Measurements from ENCODE around the gene RYR2.

The RYR2 gene

DNA sequence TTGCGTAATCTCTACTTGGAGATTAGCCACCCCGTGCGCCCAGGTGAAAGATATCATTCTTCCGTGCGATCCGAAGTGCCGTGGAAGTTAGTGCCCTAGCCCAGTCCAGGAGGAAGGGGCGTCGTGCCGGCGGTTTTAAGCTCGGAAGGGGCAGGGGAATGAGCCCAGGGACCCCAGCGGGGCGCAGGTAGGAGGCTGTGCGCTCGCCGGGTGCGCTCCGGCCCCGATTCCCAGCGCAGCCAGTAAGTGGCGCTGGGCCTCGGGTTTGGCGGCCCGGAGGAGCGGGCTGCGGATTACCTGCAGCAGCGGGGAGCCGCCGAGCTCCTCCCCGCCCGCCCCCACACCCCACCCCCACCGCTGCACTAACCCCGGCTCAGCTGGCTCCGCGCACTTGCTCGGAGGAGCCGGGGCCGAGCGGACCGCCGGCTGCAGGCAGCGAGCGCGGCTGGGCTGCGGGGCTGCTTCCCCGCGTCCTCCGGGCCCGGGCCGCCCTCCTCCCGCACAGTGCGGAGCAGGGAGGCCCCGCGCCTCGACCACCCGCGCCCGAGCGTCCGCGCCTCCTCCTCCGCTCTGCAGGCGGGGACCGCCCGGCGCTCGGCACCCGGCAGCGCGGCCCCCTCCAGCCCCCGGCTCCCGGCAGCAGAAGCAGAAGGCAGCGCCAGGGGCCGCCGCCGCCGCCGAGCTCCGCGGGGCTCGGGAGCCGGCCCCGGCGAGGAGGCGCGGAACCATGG, at the start of gene RYR2:
Gene RYR2, plus strand, starts transcription at position 390 of the 731 bp plus-strand sequence. Its CDS starts 338 bp downstream, at position 728.
- no peak for DNase-seq (ENCODE audit: low read depth)

DNA sequence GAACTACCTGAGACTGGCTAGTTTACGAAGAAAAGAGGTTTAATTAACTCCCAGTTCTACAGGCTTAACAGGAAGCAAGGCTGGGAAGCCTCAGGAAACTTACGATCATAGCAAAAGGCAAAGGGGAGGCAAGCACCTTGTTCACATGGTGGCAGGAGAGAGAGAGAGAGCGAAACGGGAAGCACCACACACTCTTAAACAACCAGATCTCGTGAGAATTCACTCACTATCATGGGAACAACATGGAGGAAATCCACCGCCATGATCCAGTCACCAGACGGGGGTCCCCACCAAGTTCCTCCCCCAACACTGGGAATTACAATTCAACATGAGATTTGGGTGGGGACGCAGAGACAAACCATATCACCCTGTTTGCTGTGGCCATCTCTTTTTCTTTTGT, 49.5 kb upstream of the RYR2 start:
- DNase-seq (ENCODE audit: low read depth) = no peak

DNA sequence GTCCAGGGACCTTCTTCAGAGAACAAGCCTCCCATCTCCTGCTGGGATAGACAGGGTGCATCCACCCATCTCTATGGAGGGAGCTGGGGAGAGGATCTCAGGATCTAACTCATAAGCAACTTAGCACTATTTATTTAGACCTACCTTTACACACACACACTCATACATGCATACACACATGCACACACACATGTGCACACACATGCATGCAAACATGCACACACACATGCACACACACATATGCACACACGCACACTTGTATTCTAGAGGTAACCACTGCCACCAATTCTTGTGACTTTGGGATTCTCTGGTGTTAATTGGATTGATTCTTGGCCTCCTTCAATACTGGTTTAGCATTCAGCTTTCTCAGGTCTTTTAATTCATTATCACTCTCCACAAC, 47.5 kb upstream of the RYR2 start:
- no peak for DNase-seq (ENCODE audit: low read depth)

DNA sequence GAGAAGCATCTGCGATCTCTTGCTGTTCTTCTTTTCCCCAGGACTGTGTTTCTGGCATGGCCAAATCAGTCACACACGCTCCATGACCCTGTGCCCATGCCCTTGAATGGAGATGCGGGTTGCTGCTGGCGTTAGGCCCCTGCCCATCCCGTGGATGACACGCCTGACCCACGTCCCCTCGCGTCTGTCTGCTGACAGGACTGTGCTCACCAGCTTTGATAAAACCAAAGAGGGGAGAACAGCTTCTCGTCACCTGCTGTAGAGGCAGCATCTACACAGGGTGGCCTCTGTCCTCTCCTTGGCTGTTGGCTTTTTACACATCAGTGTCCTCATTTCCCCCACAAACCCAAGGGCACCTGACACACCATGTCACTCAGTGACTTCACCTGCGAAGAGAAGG, 44.6 kb upstream of the RYR2 start:
- no peak for DNase-seq (ENCODE audit: low read depth)

DNA sequence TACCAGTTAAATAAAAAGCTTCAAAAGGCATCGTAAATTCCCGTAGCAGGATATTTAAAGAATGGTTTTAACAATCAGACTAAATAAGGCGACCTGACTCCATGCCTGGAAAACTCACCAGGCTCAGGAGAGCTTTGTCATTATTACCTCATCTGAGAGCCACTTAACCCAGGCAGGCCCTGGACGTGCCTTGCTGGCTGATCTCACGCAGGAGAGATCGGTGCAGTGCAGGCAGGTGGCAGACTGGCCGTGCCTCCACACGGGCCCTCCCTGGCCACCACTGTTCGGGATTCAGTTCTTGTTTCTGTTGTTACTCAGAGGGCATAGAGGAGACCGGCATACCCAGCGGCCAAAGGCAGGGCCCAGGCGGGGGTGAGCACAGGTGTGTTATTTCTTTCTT, 44.1 kb upstream of the RYR2 start:
- DNase-seq (ENCODE audit: low read depth) = no peak

DNA sequence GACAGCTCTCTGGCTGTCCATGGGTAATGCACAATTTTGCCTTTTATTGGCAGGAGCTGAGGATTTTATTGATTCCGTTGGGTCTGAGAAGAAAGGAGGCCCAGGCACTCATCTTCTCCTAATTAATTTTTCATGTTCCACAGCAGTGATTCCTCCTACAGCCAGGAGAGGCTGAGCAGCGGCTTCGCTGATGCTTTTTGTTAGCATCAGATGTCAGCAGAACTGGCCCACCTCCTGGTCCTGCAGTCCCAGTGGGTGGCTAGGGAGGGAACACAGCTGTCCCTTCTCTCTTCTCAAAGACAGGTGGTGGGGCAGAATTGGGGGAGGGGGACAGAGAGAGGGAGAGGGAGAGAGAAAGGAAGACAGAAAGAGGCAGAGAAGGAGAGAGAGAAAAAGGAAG, 43.4 kb upstream of the RYR2 start:
- DNase-seq (ENCODE audit: low read depth) = no peak

DNA sequence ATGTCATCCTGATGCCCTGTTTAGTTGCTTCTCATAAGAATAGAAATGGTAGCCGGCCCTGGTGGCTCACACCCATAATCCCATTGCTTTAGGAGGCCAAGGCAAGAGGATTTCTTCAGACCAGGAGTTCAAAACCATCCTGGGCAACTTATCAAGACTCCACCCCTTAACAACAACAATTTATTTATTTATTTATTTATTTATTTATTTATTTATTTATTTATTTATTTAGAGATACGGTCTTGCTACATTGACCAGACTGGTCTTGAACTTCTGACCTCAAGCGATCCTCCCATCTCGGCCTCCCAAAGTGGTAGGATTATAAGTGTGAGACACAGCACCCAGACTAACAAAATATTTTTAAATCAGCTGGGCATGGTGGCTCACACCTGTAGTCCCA, 41.8 kb upstream of the RYR2 start:
- no peak for DNase-seq (ENCODE audit: low read depth)

DNA sequence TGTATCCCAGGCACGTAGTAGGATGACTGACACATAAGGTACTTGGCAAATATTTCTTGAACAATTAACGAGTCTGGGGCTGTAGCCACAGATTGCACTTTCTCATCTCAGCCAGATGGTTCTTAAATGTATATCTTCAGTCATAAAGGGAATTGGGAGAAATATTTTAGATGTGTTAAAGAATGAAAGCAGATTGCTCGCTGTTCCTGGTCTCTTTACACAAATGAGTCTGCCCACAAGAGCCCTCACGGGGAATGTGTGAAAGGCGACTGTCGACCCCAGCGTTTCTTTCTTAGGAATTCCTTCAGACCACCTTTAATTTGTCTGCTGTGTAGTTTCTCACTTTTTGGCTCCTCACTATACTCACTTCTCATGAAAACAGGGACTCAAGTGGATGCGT, 38.5 kb upstream of the RYR2 start:
- DNase-seq (ENCODE audit: low read depth) = no peak

DNA sequence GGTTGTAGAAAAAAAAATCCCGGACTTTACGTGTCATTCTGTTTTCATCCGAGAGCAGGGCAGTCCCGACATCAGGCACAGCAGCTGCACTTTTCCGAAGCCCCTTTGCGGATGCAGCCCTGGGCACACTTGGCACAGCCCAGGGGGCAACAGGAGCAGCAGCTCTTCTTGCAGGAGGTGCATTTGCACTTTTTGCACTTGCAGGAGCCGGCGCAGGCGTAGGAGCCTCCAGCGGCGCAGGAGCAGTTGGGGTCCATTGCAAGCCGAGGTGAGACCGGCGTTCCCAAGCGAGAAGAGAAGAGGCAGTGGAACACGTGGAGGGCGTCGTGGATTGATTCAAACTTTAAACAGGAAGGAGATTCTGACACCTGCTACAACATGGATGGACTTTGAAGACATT, 37.9 kb upstream of the RYR2 start, which contains the start of gene MT1HL1:
Gene MT1HL1, minus strand, starts transcription at position 326 of the 400 bp plus-strand sequence. Its CDS starts 69 bp downstream, at position 257.
- no peak for DNase-seq (ENCODE audit: low read depth)

DNA sequence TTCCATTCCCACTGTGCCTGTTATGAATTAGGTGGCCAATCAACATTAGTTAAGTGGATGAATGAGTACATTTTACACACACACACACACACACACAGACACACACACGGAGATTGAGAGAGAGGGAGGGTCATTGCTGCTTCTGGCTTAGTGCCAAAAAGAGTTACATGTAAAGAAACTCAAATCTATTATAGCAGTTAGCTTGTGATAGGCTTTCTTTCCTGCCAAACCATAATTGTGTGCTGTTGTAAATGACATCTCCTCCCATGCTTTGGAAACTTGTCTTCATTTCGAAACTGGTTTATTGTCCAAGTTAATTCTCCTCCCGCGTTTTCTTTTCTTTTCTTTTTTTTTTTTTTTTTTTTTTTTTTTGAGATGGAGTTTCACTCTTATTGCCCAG, 36.3 kb upstream of the RYR2 start:
- no peak for DNase-seq (ENCODE audit: low read depth)

DNA sequence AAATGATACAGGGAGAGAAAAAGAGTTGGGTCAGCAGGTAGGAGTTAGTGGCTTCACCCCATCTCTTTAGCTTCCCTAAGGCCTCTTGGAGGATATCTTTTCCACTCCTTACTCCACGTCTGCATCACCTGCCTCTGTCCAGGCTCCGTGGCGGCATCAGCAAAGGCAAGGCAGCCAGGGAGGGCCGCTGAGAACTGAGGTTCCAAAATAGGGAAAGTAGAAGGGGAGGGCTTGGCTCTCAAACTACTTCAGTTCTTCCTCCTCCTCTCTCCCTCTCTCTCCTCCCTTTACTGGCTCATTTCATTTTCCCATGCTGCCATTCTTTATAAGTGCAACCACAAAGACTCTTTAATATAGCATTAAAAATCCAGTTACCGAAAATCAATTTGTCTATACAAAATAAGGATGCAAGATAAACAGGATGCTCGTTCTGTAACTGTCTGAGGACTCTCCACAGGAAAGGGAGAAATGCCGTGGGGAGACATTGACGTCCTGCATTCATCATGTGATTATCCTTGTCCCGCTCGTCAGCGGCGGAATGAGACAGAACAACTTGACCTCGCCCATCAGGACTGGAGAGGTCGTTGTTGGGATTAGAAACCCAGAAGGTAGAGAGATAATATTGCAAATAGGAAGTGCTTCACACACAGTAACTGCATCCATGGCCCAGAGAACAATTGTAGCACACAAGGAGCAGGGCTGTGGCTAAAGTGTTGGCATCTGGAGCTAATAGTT, 34.7 kb upstream of the RYR2 start:
- no peak for DNase-seq (ENCODE audit: low read depth)

DNA sequence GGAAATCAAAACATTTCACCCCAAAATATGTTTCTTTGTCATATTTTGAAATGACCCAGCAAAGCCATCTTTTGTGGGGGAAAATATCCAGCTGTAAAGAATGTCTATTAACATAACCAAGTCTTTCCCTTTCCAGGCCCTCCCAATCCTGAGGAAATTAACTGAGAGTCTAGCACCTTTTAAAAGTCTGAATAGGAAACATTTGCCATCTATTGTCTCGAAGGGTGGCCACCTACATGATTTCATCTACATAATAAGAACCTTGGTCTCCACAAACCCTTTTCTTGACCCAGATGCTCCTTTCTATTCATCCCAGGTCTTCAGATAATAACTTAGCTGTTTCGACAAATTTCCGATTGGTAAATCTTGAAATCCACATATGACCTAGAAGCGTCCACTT, 32.4 kb upstream of the RYR2 start:
- DNase-seq (ENCODE audit: low read depth) = no peak

DNA sequence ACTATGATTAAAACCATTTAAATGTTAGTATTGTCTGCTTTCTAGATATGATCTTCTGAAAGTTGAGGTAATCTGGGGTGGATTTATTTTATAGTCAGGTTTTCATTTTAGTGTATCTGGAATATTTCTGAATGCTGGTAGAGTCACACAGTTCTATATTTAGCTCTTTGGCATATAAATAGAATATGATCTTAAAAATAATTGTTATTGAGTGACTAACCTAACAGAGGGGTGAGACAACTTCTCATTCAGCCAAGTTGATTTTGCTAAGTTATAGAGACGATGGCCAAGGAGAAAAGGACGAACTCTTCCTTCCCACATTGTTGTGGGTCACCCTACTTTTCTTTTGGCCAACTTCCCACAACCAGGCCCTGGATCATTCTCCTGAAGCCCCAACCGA, 30.6 kb upstream of the RYR2 start:
- no peak for DNase-seq (ENCODE audit: low read depth)

DNA sequence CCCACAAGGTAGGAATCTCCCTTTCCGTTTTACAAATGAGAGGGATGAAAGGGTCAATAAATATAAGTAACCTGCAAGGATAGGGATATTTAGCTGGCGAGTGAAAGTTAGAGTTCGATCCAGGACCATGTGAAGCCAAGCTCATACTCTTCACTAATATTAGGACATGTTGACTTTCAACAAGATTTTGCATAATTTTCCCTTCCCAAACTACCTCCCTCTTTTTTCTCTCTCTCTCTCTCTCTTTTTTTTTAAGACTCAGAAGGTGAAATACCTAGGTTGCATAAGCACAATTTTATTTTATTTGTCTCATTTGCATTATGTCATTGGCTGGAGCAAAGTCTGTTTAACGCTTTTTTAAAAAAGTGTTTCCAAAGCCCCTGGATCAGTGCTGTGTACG, 29.6 kb upstream of the RYR2 start:
- DNase-seq (ENCODE audit: low read depth) = no peak

DNA sequence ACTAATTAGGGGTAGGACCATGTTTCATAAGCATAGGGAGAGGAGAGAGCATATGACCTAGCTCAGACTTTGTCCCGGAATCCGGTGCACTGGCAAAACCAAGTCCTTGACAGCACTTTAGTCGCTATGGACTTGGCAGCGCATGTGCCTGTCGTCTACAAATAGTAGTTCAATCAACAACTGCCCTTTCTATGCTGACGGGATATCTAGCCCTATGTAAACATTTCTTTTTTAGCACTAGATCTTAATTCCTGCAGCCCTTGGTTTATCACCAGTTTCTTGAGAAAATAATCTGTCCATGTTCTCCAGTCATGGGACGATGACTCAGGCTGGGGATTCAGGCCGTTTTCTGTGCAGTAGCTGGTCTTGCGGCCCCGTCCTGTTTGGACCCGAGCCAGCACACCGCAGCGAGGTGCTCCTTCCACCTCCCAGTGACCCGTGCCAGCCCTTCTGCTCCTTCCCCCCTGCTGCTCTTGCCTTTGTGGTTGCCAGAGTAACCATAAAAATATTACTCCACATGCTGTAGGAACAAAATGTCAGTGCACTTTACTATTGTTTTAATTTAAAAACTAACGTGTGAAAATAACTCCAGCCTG, 29.1 kb upstream of the RYR2 start:
- no peak for DNase-seq (ENCODE audit: low read depth)

DNA sequence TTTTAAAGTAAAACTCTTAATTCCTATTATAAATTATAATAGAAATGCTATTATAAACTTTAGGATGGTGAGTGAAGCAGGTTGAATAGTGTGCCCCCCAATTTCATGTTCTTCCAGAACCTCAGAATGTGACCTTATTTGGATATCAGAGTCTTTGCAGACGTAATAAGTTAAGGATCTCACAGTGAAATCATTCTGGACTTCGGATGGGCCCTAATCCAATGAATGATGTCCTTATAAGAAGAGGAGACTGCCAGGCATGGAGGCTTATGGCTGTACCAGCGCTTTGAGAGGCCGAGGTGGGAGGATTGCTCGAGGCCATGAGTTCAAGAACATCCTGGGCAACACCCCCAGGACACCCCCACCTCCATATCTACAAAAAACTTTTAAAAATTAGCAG, 28.4 kb upstream of the RYR2 start:
- no peak for DNase-seq (ENCODE audit: low read depth)

DNA sequence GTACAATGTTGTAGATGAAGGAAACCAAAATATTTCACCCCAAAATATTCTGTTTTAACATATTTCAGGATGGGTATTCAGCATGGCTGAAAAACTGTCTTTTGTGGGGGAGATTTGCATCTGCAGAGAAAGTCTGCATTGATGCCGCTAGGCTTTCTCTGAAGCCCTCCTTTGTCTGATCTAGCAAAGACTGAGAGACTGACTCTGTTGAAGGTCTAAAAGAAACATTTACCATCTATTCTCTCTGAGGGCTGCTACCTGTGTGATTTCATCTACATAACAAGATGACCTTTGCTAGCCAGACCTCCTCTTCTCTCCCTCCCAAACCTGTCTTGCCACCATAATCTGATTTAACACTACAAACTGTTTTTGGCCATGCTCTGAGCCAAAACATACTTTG, 25.4 kb upstream of the RYR2 start:
- no peak for DNase-seq (ENCODE audit: low read depth)

DNA sequence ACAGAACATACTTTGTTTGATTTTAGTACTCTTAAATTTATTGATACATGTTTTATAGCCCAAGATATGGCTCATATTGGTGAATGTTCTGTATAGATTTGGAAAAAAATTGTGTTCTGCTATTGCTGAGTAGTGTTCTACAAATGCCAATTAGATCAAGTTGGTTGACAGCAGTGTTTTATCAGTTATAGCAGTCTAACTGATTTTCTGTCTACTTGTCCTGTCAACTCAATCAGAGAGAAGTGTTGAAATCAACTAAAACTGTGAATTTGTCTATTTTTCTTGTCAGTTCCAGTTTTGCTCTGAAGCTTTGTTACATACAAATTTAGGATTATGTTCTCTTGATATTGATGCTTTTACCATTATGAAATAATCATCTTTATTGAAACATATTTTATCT, 23.1 kb upstream of the RYR2 start:
- no peak for DNase-seq (ENCODE audit: low read depth)

DNA sequence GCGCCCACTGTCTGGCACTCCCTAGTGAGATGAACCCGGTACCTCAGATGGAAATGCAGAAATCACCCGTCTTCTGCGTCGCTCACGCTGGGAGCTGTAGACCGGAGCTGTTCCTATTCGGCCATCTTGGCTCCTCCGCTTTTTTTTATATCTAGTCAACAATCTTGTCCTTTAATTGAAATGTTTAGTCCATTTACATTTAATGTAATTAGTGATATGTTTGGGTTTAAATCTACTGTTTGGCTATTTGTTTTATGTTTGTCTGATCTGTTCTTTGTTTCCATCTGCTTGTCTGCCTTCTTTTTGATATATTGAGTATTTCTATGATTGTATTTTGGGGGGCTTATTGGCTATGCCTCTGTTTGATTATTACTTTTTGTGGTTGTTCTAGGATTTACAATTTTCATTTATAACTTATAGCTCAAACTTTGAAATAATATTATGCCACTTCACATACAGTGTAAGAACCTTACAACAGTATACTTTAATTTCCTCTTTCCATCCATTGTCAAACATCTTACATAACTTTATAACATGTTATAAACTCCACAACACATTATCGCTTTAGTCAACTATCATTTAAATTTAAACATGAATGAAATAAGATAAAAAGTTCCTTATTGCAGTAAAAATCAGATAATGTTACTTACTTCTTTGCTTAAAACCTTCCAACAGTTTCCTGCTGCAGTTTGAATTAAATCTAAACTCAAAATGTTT, 16.5 kb upstream of the RYR2 start:
- DNase-seq (ENCODE audit: low read depth) = no peak

DNA sequence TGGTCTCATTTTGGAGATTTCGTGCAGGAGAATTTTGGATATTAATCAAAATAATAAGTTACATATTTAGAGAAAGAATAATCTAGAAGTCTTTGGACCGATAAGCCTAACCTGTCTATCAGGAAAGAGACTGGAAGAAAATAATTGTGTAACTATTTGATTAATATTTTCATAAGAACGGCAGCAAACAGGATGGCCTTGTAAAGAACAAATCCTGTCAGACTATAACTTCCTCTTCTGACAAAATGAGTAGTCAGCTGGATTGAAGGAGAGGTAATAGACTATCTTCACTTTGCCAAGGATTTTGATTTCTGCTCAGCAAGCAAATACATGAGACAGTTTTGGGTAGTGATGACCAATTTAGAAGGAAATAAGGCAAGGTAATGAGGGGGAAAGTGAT, 12.7 kb upstream of the RYR2 start:
- no peak for DNase-seq (ENCODE audit: low read depth)

DNA sequence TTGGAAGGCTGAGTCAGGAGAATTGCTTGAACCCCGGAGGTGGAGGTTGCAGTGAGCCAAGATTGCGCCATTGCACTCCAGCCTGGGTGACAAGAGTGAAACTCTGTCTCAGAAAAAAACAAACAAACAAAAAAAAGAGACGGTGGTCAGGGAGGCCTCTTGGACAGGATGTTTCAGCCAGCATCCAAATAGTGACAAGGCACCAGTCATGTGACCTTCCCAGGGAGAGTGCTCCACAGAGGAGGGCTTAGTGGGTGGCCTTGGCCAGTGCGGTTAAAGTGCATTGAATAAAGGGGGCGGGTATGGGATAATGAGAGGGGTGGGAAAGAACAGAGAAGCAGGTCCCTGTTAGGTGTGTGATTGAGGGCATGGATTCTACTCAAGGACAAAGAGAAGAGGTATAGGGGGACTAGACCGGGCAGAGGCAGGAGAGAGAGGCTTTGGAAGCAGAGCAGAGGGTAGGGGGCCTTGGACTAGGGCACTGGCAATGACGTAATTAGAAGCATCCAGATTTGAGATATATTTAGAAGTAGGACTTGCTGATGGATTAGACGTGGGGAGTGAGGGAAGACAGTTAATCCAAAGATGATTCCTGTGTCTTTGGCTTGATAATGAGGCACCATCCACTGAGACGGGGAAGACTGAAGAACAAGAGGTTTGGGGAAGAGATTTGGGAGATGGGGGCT, 12.0 kb upstream of the RYR2 start:
- no peak for DNase-seq (ENCODE audit: low read depth)

DNA sequence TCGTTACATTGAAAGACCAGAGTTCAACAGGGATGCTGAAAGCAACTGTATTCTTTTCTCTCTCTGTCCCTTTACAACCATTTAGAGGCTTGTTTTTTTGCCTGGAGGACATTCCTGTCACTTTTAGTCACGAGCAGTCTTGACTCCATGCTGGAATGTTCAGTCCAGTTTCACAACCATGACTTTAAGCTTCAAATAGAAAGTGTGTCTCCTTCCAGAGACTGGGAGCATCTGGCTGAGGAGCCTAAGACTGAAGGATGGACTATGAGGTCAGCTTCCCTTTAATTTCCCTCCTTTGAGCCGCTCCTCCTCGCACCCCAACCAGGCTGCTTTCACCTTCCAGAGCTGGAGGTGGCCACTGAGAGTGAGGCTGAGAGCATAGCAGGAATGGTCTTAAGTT, 10.5 kb upstream of the RYR2 start:
- DNase-seq (ENCODE audit: low read depth) = no peak

Data from stimulated activated CD4-positive, alpha-beta T cell treated with anti-CD3 and anti-CD28 coated beads, Interleukin-2, amount 100 ng/mL, for 4 hours (primary cell).